A204.1 (cell line): ENCODE data around the gene IER5.

Experiments
- FAIRE-seq: peaks from 2 replicates; lab custom pipeline; 2012; peaks lifted over from hg19 to GRCh38; lab: Jason Lieb, UNC

IER5 gene

DNA sequence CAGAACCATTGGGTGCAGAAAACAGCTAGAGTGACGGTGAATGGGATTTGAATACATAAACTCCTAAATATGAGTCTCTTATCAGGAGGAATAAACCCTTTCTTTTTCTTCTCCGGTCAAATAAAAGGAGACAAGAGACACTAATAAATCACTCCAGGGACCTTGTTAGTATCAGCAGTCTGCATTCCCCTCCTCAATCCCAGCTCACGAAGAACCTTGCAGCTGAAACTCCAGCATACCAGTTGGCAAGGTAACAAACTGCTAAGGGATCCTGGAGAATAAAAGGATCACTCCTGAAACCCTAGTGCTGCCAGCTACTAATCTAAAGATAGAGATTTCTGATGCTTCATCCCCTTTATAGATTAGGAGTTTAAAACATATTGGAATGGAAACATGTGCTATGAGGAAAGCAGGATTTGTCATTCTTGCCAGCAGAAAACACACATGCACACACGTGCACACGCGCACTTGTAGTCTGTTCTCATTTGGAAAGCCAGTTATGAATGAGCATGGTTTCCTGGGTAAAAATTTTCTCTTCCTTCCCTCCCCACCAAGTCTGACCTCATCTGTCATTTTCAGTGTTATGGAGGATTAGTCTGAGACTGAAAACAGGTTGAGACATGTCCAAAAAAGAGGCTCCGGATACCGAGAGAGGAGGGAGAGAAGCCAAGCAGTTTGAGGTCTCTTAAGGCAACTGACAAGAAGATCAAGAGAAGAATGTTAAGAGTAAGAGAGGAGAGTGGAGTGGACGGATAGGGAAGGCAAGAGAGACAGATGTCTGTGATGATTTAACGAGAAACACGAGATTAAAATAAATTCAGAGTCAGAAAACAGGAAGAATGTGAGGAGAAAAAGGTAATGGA, 10.9 kb downstream of the IER5 start:
- no peak for FAIRE-seq

GRCh38 chr1:181100015-181100905, 11.8 kb downstream of the IER5 start:
- FAIRE-seq: no peak

GRCh38 chr1:181100934-181101333, 12.4 kb downstream of the IER5 start:
- no peak for FAIRE-seq

GRCh38 chr1:181101581-181102226, 13.2 kb downstream of the IER5 start:
- no peak for FAIRE-seq

DNA sequence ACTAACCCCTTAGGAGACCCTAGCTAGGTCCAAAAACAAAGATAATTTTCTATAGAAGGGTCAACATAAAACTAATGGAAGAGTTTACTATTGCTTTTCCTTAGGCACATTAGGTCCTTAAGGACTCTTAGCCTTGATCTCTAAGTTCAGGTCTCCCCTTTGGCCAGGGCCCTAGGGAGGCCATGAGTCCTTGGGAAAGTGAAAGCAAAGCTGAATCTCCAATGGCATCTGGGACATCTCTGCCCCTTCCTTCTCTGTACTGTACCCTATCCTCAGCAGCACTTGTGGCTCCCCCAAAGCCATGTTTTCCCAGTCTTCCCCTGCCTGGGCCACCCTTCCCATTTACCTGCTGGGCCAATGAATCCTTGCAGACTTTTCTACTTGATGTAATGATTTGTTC, 14.3 kb downstream of the IER5 start:
- FAIRE-seq: no peak

GRCh38 chr1:181103399-181103798, 14.9 kb downstream of the IER5 start:
- FAIRE-seq: no peak

GRCh38 chr1:181104042-181104789, 15.7 kb downstream of the IER5 start:
- no peak for FAIRE-seq

DNA sequence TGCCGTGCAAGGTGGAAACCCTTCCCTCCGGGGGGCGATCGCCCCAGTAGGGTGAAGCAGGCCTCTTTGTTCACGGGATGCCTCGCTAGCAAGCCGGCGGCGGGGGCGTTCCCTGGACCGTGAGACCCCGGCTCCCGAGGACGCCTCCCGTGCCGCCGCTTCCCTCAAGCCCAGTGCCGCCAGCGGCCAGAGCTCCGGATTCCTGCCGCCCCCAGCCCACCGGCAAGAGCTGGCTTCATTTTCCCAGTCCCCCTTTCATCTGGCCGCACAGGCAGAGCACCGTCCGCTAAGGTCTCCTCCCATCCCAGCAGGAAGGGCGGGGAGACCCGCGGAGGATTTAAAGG, 16.3 kb downstream of the IER5 start:
- no peak for FAIRE-seq

DNA sequence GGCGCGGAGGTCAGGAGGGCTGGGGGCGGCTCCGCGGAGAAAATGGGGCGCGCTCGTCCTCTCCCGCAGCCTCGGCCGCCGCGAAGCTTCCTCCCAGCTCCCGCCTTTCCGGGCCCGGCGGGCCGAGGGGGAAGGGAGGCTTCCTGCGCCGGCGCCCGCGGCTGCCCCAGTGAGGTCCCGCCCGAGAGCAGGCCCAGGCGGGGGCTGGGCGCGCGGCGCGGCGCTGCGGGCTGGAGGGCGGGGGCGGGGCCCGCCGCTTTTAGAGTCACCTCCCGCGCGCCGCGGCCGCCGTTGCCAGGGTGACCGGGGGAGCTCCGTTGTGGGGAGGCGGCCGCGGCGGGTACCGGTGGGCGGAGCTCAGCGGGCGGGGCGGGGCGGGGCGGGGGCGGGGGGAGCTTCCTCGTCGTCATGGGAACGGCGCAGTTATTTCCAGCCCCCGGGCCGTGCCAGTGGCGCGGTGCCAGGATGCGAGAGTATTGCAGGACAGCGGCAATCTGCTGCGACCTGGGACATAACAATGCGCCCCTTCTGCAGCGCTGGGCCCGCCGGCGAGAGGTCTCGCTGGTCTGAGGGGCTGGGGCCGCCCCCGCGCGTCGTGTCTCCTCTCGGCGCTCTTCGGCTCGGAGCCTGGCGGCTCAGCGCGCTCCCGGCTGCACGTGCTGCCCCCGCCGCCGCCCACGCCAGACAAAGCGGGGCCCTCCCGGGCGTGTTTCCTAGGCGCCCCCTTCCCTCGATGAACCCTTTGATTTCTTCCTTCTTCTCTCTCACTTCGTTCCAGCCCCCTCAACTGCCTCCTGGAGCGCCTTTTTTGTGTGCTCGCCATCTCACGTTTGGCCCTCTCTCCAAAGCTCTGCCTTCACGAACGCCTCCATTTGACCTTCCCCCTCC, 16.9 kb downstream of the IER5 start:
- FAIRE-seq: no peak

GRCh38 chr1:181106022-181106312, 17.5 kb downstream of the IER5 start:
- FAIRE-seq: no peak

DNA sequence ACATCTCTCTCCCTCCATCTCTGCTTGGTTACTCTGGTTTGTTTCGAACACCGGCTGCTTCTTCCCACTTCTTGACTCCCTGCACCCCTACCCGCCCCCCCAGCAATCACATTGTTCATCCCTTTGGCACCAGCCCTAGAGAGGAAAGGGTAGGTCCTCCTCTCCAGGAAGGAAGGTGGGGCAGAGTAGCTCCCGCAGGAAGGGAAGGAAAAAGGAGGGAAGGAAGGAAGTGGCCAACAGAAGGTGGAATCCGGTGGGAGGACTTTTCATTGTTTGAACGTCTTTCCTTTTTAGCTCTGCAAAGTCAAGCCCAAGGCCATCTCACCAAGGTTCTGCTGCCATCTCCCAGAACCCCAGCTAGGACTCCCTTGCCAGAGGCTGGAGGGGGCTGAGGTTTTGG, 18.0 kb downstream of the IER5 start:
- FAIRE-seq: no peak

DNA sequence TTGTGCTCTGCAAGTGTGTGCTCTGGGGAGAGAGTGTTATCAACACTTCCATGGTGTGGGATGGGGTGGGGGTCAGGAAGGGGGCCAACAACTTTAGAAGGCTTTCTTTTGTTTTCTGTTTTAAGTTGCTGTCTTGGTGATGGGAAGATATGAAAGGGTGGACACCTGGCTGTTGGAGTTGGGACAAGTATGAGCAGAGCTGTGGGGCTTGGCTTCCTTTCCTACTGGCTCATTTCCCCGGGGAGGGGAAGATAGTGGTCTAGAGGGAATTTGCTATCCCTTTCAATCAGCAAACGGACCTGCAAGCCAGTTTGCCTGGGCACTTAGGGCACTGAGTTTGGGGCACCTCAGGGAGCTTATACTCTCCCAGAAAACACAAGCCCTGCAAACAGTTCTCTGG, 19.2 kb downstream of the IER5 start:
- FAIRE-seq: no peak

GRCh38 chr1:181108304-181108867, 19.9 kb downstream of the IER5 start:
- FAIRE-seq: no peak

DNA sequence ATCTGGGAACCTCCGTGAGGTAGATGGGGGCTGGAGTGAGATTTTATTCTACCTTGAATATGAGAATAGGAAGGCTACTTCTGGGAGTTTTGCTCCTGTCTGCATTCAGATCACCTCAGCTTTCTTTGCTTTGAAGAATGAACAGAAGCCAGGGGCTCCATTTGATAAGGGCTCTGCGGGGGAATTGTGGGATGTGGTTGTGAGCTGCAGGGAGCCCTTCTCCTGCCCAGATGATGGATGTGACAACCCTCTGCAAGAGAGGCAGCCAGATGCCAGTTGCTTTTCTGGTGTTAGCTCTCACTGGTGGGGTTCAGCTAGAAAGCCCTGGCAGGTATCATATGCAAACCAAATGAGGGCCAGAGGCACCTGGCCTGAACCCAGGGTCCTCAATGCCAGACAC, 21.5 kb downstream of the IER5 start:
- no peak for FAIRE-seq

- FAIRE-seq: no peak
Measured at GRCh38 chr1:181111559-181111958, 23.1 kb downstream of the IER5 start.

- FAIRE-seq: no peak
Measured at GRCh38 chr1:181112071-181112929, 23.8 kb downstream of the IER5 start.

GRCh38 chr1:181113059-181113641, 24.6 kb downstream of the IER5 start:
- FAIRE-seq: no peak

- FAIRE-seq: no peak
Measured at GRCh38 chr1:181114574-181115367, 26.3 kb downstream of the IER5 start.

DNA sequence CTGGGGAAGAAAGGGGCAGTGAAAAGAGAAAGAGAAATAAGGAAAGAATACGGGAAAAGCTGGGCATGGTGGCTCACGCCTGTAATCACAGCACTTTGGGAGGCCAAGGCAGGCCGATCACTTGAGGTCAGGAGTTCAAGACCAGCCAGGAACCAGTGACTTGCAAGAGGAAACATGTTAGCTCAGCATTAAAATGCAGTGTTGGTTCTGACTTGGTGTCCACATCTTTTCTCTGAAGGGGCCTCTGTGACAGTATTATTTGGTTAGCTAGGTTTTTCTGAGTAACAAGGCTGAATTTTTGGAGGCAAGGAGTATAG, 26.8 kb downstream of the IER5 start:
- no peak for FAIRE-seq
